Neural cell (in vitro differentiated cells): Measurements from ENCODE around the gene OR10C1. TPM values are rescaled to one million over a fixed set of nuclear protein-coding genes. Genes with fewer than 3 reads are reported as not detected.
"Not testable (repeated sequence)": the region's sequence is repeated elsewhere in the genome, so short reads cannot be mapped to it uniquely, and the experiment has no call there.

Source experiments
- H2AFZ ChIP-seq: fragments of 200-600, 300-800 bp; sonication (generic), shearing (Covaris generic); 2 replicates; pipeline ENCODE4 v1.6.0; 2014; ENCODE audit warnings: low read depth, mild to moderate bottlenecking, antibody characterized with exemption, low read length, moderate library complexity
- H3F3A ChIP-seq: fragments of 200-600 bp; shearing (Covaris generic); 2 replicates; pipeline ENCODE4 v1.6.1; 2016; ENCODE audit warnings: mild to moderate bottlenecking, moderate library complexity, mixed read lengths, antibody characterized with exemption, low read length; ENCODE audit not compliant: insufficient read depth, poor library complexity, severe bottlenecking
- H3K27ac ChIP-seq: fragments of 200-600, 300-800 bp; sonication (generic), shearing (Covaris generic); 2 replicates; pipeline ENCODE4 v1.5.1; 2014; ENCODE audit warnings: mild to moderate bottlenecking, low read length, moderate library complexity
- H3K27me3 ChIP-seq: fragments of 300-800, 200-600 bp; sonication (generic), shearing (Covaris generic); 2 replicates; pipeline ENCODE4 v1.6.0; 2014; ENCODE audit warnings: mild to moderate bottlenecking, low read depth, low read length, moderate library complexity; ENCODE audit not compliant: insufficient read depth
- H3K36me3 ChIP-seq: fragments of 300-800, 200-600 bp; sonication (generic), shearing (Covaris generic); 2 replicates; pipeline ENCODE4 v1.5.1; 2014; ENCODE audit warnings: mild to moderate bottlenecking, antibody characterized with exemption, low read length, moderate library complexity; ENCODE audit not compliant: insufficient read depth
- H3K4me2 ChIP-seq: fragments of 300-800, 200-600 bp; sonication (generic), shearing (Covaris generic); 2 replicates; pipeline ENCODE4 v1.6.0; 2014; ENCODE audit warnings: mild to moderate bottlenecking, low read length
- H3K4me3 ChIP-seq: fragments of 300-800, 200-600 bp; sonication (generic), shearing (Covaris generic); 2 replicates; pipeline ENCODE4 v1.5.1; 2014; ENCODE audit warnings: mild to moderate bottlenecking, low read length, moderate library complexity
- H3K79me2 ChIP-seq: fragments of 200-600 bp; shearing (Covaris generic); replicated peaks from 2 replicates; pipeline ENCODE4 v1.6.0; 2014; ENCODE audit warnings: mild to moderate bottlenecking, low read length, moderate library complexity; ENCODE audit not compliant: insufficient read depth
- H3K9ac ChIP-seq: fragments of 300-800, 200-600 bp; sonication (generic), shearing (Covaris generic); 2 replicates; pipeline ENCODE4 v1.6.1; 2016; ENCODE audit warnings: mild to moderate bottlenecking, low read length, mixed read lengths
- H3K9me2 ChIP-seq: fragments of 200-600 bp; shearing (Covaris generic); 2 replicates; pipeline ENCODE4 v1.6.1; 2016; ENCODE audit warnings: mild to moderate bottlenecking, low read length, mixed read lengths; ENCODE audit not compliant: insufficient read depth
- H3K9me3 ChIP-seq: fragments of 200-600, 300-800 bp; sonication (generic), shearing (Covaris generic); 2 replicates; pipeline ENCODE4 v1.6.1; 2016; ENCODE audit warnings: mild to moderate bottlenecking, mixed run types, low read length, moderate library complexity, mixed read lengths
- H4K20me1 ChIP-seq: fragments of 200-600 bp; shearing (Covaris generic); 2 replicates; pipeline ENCODE4 v1.6.1; 2016; ENCODE audit warnings: mild to moderate bottlenecking, mixed run types; ENCODE audit not compliant: insufficient read depth
- EP300 ChIP-seq: fragments of 450-650 bp; conservative IDR thresholded peaks from 2 replicates; pipeline ENCODE4 v1.6.1; 2014; ENCODE audit warnings: antibody characterized with exemption, mild to moderate bottlenecking, moderate library complexity; ENCODE audit not compliant: poor library complexity, severe bottlenecking
- EZH2 ChIP-seq: fragments of 200-600, 300-800 bp; shearing (Covaris generic), sonication (generic); IDR thresholded peaks from 2 replicates; pipeline ENCODE4 v1.6.1; 2014; ENCODE audit warnings: antibody characterized with exemption, low read length, borderline replicate concordance, mild to moderate bottlenecking; ENCODE audit not compliant: insufficient read depth, poor library complexity, severe bottlenecking
- MXI1 ChIP-seq: fragments of 450-650 bp; conservative IDR thresholded peaks from 2 replicates; pipeline ENCODE4 v1.6.1; 2014; ENCODE audit warnings: antibody characterized with exemption, mild to moderate bottlenecking; ENCODE audit not compliant: poor library complexity, severe bottlenecking
- RAD21 ChIP-seq: fragments of 450-650 bp; conservative IDR thresholded peaks from 2 replicates; pipeline ENCODE4 v1.6.1; 2014; ENCODE audit warnings: antibody characterized with exemption, mild to moderate bottlenecking, moderate library complexity
- SMC3 ChIP-seq: fragments of 450-650 bp; conservative IDR thresholded peaks from 2 replicates; pipeline ENCODE4 v1.6.1; 2014; ENCODE audit warnings: antibody characterized with exemption, mild to moderate bottlenecking, moderate library complexity; ENCODE audit not compliant: poor library complexity
- TAF1 ChIP-seq: IDR thresholded peaks from 2 replicates; pipeline ENCODE4 v1.6.1; 2012; ENCODE audit warnings: low read depth
- polyA plus RNA-seq: library from polyadenylated mRNA; depleted of rRNA; stranded (reverse); fragments of >200 nt; gene quantifications from 2 replicates; pipeline ENCODE4 v1.2.3, GENCODE V29; 2014
- TF ChIP-seq, protein P1 (sequence below): fragments of 450-650 bp; IDR thresholded peaks from 2 replicates; pipeline ENCODE4 v1.5.1; 2014; ENCODE audit warnings: antibody characterized with exemption, mild to moderate bottlenecking, moderate library complexity; ENCODE audit not compliant: poor library complexity, severe bottlenecking

OR10C1 gene
- polyA plus RNA-seq, 1 donor from 2014 or later = not detected

DNA sequence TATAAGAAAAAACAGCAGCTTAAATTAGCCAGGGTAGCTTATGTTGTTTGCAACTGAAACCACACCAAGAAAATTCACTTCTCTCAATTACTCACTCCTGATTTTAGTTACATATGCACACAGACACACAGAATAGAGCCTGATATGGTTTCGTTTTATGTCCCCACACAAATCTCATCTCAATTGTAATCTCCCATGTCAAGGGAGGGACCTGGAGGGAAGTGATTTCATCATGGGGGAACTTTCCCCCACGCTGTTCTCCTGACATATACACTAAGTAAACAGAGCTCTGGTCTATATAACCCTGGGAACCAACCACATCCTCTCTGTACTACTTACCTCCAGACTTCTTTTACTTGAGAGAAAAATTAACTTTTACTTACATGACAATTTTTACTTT is 14.5 kb upstream of the OR10C1 start (continued):
- no peak for TF ChIP-seq MXI1
- TF ChIP-seq TAF1 = no peak
- no peak for TF ChIP-seq SMC3

DNA sequence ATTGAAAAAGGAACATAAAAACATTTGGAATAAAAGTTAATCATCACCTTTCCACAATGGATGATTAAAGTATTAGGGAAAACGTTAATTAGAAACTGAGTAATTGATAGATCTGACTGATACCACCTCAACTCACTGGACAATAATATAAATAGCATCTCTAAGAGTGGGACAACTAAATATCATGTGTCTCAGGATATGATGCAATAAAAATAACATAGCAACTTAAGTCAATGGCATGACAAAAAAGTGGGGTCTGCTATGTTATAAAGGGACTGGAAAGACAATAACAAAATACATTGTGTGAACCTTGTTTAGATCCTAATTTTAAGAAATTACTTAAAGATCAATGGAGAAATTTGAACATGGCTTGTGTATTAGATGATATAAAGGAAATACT is 14.0 kb upstream of the OR10C1 start:
- no peak overlapping the region for H2AFZ ChIP-seq
- no peak overlapping the region for H3K27ac ChIP-seq
- H3K4me2 ChIP-seq = no peak overlapping the region
- no peak overlapping the region for H3K4me3 ChIP-seq
- no peaks in the 10 kb centered on the region for H3K36me3 ChIP-seq
- H3K9me3 ChIP-seq = no peaks in the 10 kb centered on the region
- no peaks in the 10 kb centered on the region for H3K9me2 ChIP-seq
- H3K9ac ChIP-seq = no peak overlapping the region
- no peaks in the 10 kb centered on the region for H3F3A ChIP-seq
- no peaks in the 10 kb centered on the region for H4K20me1 ChIP-seq
- H3K79me2 ChIP-seq = no peaks in the 10 kb centered on the region
- TF ChIP-seq SMC3 (no peak), MXI1 (no peak), EP300 (no peak), RAD21 (no peak), EZH2 (no peak)
- TF ChIP-seq, protein P1, sequence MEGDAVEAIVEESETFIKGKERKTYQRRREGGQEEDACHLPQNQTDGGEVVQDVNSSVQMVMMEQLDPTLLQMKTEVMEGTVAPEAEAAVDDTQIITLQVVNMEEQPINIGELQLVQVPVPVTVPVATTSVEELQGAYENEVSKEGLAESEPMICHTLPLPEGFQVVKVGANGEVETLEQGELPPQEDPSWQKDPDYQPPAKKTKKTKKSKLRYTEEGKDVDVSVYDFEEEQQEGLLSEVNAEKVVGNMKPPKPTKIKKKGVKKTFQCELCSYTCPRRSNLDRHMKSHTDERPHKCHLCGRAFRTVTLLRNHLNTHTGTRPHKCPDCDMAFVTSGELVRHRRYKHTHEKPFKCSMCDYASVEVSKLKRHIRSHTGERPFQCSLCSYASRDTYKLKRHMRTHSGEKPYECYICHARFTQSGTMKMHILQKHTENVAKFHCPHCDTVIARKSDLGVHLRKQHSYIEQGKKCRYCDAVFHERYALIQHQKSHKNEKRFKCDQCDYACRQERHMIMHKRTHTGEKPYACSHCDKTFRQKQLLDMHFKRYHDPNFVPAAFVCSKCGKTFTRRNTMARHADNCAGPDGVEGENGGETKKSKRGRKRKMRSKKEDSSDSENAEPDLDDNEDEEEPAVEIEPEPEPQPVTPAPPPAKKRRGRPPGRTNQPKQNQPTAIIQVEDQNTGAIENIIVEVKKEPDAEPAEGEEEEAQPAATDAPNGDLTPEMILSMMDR = no peak
- H3K27me3 ChIP-seq = no peaks in the 10 kb centered on the region

DNA sequence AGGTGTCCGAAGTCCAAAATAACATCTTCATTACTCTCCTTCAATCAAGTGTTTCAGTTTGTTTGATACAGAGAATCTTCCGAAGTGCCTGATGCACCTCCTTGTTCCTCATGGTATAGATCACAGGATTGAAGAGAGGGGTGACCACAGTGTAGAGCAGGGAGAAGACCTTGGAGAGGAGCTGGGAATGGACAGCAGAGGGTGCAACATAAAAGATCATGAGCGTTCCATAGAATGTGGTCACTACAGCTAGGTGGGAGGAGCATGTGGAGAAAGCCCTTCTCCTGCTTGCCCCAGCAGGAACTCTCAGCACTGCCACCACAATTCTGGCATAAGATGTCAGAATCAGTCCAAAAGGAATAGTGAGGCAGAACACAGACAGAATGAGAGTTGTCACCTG is 12.5 kb upstream of the OR10C1 start:
- no peaks in the 10 kb centered on the region for H3K9me3 ChIP-seq
- no peak overlapping the region for H3K9ac ChIP-seq
- H3K36me3 ChIP-seq = no peaks in the 10 kb centered on the region
- no peak overlapping the region for H3K27ac ChIP-seq
- H3K4me2 ChIP-seq = no peak overlapping the region
- H3K27me3 ChIP-seq = no peaks in the 10 kb centered on the region
- no peak for TF ChIP-seq SMC3
- H3F3A ChIP-seq = no peaks in the 10 kb centered on the region
- H2AFZ ChIP-seq = no peak overlapping the region
- no peaks in the 10 kb centered on the region for H3K9me2 ChIP-seq
- H3K79me2 ChIP-seq = no peaks in the 10 kb centered on the region
- H3K4me3 ChIP-seq = no peak overlapping the region
- no peaks in the 10 kb centered on the region for H4K20me1 ChIP-seq

DNA sequence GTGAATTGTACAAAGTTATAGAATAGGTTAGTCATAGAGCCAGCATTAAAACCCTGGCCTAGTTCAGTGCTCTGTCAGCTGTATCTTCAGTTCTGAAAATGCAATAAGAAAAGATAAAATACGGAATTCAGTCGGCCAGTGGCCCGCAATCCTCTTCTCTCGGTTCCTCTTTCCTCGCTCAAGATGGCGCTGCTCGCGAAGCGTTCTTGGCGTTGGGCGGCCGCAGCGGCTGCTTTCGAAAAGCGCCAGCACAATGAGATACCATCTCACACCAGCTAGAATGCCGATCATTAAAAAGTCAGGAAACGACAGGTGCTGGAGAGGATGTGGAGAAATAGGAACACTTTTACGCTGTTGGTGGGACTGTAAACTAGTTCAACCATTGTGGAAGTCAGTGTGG is 2.4 kb upstream of the OR10C1 start:
- H3K4me3 ChIP-seq, H3K27ac ChIP-seq, H3K9ac ChIP-seq, H4K20me1 ChIP-seq, H3K36me3 ChIP-seq, H3F3A ChIP-seq, H3K9me3 ChIP-seq, H3K4me2 ChIP-seq, H2AFZ ChIP-seq, H3K27me3 ChIP-seq, H3K79me2 ChIP-seq, H3K9me2 ChIP-seq: not testable (repeated sequence)
